ENCODE results near the gene SSH2. TPM values are rescaled to one million over a fixed set of nuclear protein-coding genes. Genes with fewer than 3 reads are reported as not detected.

Gene SSH2
- total RNA-seq, 4 donors from 2014 or later = 14.7 to 33.6 (median 22.2) TPM

- 38% methylated on average over 4 of the region's 22 CpGs for WGBS
- peak in 1 of 2 donors; percentile 76 for DNase-seq (ENCODE audit: low spot score in 2 of 2)
- no peak for TF ChIP-seq POLR2AphosphoS5 (IDR thresholded peaks at IDR 0.05)
- TF ChIP-seq, protein P1, sequence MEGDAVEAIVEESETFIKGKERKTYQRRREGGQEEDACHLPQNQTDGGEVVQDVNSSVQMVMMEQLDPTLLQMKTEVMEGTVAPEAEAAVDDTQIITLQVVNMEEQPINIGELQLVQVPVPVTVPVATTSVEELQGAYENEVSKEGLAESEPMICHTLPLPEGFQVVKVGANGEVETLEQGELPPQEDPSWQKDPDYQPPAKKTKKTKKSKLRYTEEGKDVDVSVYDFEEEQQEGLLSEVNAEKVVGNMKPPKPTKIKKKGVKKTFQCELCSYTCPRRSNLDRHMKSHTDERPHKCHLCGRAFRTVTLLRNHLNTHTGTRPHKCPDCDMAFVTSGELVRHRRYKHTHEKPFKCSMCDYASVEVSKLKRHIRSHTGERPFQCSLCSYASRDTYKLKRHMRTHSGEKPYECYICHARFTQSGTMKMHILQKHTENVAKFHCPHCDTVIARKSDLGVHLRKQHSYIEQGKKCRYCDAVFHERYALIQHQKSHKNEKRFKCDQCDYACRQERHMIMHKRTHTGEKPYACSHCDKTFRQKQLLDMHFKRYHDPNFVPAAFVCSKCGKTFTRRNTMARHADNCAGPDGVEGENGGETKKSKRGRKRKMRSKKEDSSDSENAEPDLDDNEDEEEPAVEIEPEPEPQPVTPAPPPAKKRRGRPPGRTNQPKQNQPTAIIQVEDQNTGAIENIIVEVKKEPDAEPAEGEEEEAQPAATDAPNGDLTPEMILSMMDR (IDR thresholded peaks at IDR 0.05) = no peak
- no peak for TF ChIP-seq POLR2A (IDR thresholded peaks at IDR 0.05)
- TF ChIP-seq EP300 (IDR thresholded peaks at IDR 0.05) = no peak
- no peaks in the 10 kb centered on the region for H3K27me3 ChIP-seq
- no peak overlapping the region for H3K4me3 ChIP-seq
- peaks cover 69% of the 10 kb centered on the region for H3K36me3 ChIP-seq
- H3K9me3 ChIP-seq = no peaks in the 10 kb centered on the region
- peaks cover 43% of the 10 kb centered on the region for H3K4me1 ChIP-seq
- H3K27ac ChIP-seq = no peak overlapping the region
Observed at GRCh38 chr17:29577385-29578211, 352.4 kb downstream of the SSH2 start.

- Histone ChIP-seq H3K4me3 (no peak overlapping the region), H3K36me3 (peaks cover 69% of the 10 kb centered on the region), H3K4me1 (peaks cover 43% of the 10 kb centered on the region), H3K27me3 (no peaks in the 10 kb centered on the region), H3K27ac (no peak overlapping the region), H3K9me3 (no peaks in the 10 kb centered on the region)
- no CpG with 5 or more reads among the region's 9 CpGs for WGBS
- DNase-seq (ENCODE audit: low spot score in 2 of 2) = no peak
- TF ChIP-seq POLR2AphosphoS5 (IDR thresholded peaks at IDR 0.05) = no peak
- TF ChIP-seq EP300 (IDR thresholded peaks at IDR 0.05) = no peak
- TF ChIP-seq, protein P1 (IDR thresholded peaks at IDR 0.05) = no peak
- TF ChIP-seq POLR2A (IDR thresholded peaks at IDR 0.05) = no peak
Observed at GRCh38 chr17:29577001-29577370, 353.0 kb downstream of the SSH2 start.

DNA sequence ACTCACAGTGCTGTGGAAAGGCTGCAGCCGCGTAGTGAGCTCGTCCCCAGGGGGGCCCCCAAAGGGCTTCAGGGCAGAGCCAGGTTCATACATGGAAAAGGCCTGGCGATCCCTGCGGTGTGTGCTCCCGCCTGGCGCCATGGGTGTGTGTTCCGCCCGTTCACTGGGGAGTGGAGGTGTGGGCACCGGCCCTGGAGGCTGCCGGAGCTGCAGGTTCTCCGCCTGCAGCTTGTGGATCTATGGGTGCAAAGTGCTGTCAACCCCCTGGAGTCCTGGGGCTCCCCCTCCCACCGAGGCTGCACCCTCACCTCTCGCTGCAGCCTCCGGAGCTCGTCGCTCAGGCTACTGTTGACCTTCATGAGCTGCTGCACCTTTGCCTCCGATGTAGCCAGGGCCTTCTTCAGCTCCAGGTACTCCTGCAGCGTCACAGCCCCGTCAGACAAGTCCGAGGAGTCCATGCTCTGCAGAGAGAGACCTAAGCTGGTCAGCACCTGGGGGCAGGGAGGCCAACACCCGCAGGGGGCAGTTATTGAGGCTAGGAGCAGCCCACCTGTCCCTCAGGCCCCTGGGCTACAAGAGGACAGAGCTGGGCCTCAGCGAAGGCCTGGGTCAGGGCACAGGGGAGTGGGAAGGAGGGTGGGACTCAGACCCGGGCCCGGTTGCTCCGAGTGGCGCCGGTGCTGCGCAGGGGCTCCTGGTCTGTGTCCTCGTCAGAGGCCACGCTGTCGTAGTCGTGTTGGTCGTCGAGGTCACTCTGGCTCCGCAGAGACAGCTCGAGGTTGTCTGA, 353.6 kb downstream of the SSH2 start:
- Histone ChIP-seq H3K27ac (no peak overlapping the region), H3K4me1 (peaks cover 43% of the 10 kb centered on the region), H3K9me3 (no peaks in the 10 kb centered on the region), H3K27me3 (no peaks in the 10 kb centered on the region), H3K36me3 (peaks cover 63% of the 10 kb centered on the region), H3K4me3 (no peak overlapping the region)
- 92% methylated on average over 19 of the region's 37 CpGs for WGBS
- peak in 1 of 2 donors; percentile 78 for DNase-seq (ENCODE audit: low spot score in 2 of 2)
- TF ChIP-seq, protein P1 (IDR thresholded peaks at IDR 0.05) = no peak

Other genes starting within 250 kb of the SSH2 start
- under 1 TPM in 3 of 4 donors, not detected in 1; 0.13 to 0.21 (median 0.16) TPM for gene EFCAB5, start 11.4 kb upstream of the SSH2 start, total RNA-seq
- 10 to 100 TPM; 18.7 to 33.5 (median 22.8) TPM for gene NSRP1, start 186.6 kb upstream of the SSH2 start, total RNA-seq